Stimulated activated CD8-positive, alpha-beta memory T cell treated with anti-CD3 and anti-CD28 coated beads, Interleukin-2, amount 100 ng/mL, for 1 hour (primary cell): Measurements from ENCODE around the gene FOXC2.
A peak's percentile ranks its signal among the peaks of the same experiment; 100 is the strongest.
"Not testable (repeated sequence)": the region's sequence is repeated elsewhere in the genome, so short reads cannot be mapped to it uniquely, and the experiment has no call there.

ENCODE experiments used
- DNase-seq, 2 donors: peaks; one replicate each; pipeline ENCODE4 v3.0.0-alpha.2; 2020; ENCODE audit warnings: low read depth in 2 of 2

FOXC2 gene

DNA sequence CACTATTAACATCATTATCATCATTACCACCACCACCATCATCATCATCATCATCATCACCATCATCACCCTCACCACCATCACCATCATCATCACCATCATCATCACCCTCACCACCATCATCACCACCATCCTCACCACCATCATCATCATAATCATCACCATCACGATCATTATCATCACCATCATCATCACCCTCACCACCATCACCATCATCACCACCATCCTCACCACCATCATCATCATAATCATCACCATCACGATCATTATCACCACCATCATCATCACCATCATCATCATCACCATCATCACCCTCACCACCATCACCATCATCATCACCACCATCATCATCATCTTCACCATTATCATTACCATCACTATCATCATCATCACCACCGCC is 21.3 kb downstream of the FOXC2 start:
- not testable (repeated sequence) for DNase-seq

DNA sequence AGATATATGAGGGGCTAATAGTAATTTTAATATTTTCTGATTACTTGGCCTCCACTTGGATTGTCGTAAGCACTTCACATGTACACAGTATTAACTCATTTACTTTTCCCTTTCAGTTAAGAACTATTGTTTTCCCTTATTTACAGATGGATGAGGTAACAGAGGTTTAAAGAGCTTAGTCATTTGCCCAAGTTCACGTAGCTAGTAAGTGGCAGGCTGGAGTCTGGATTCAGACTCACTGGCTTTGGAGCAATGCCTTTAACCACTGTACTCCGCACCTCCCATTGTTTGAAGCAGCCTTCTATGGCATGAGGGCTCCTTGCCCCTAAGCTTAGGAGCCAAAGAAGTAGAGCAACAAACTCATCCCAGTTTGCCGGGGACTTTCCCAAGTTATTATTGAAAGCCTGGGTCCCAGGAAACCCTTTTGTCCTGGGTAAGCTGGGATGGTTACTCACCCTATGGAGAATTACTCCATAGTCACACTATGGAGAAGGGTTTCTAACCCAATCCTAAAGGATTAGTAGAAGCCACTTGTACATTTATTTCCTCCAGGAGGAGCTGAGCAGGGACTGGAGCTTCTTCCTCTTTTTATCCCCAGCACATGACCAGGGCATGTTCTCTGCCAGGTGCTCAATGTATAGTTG is 24.0 kb downstream of the FOXC2 start:
- no peak for DNase-seq

DNA sequence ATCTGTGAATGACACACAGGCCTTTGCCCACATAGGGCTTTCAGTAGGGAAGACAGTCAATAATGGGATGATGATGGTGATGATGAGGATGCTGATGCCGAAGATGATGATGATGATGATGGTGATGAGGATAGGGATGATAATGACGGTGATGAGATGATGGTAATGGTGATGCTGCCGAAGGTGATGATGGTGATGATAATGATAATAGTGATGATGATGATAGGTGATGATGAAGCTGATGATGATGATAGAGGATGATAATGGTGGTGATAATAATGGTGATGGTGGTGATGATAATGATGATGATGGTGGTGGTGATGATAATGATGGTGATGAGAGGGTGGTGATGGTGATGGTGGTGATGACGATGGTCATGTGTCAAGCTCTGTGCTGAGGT is 24.6 kb downstream of the FOXC2 start:
- no peak for DNase-seq

DNA sequence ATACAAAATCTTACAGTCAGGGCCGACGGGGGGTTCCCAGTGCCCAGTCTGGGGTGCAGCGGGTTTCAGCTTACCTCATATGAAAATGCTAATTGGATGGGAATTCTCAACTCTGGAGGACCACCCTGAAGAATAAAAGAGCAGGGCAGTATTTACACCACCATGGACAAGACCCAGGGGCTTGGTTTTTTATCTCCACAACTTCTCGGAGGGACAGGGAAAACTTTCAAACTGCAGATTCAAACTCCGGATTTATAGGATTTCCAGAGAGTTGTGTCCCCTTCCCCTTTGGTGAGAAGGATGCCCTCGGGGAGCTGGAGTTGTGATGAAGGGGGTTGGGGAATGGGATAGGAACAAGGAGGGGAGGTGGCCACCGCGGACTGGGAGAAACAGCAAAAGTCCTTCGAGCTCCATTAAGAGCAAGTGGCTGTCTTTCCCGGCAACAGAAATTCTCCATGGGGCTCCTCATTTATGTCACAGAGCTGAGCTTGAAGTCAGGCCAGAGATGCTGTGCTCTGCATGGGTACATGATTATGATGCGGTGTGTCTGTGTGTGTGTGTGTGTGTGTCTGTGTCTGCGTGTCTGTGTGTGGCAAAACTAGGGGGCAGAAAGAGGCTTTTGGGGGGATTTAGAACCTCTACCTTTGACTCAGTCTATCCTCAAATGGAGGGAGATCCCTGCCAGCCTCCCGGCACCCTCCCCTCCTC is 27.4 kb downstream of the FOXC2 start:
- DNase-seq, result no peak

DNA sequence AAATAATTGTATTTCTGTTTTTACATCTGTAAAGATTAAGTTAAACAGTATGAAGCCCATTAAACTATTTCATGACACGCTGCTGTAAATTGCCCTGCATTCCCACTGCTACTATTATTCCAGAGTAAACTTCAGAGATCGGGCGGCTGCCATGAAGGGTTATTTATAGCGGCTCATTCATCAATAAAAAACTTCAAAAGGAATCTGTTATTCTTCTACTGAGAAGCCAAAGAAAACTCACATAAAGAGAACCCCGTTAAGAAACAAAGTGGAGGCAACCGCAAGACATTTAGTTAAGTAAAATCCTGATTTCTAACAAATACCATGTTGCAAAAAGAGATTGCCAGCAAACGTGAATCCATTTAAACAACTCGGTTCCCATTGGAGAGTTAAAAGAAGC is 28.1 kb downstream of the FOXC2 start:
- DNase-seq, result no peak

DNA sequence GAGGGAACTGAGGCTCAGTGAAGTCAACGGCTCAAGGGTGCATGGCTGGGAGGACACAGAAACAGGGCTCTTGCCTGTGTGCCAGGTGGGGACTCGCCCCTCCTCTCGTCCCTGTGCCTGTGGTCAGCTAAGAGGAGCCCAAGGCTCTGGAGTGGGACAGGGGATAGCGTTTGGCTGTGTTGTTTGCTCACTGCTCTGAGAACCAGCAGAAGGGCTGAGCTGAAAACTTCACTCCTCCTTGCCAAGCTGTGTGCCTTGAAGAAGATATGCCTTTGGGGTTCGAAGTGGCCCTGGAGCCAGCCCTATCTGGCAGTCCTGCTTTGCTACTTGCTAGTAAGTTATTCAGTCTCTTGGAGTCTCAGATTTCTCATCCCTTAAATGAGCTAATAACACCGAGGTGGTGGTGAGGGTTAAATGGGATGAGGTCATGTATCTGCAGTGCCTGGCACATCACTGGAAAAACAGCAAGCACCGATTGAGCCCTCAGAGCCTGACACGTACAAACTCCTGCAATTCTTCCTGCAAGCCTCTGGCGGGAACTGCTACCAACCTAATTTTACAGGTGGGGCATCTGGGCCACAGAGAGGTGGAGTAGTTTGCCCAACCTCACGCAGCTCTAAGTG is 29.5 kb downstream of the FOXC2 start:
- no peak for DNase-seq

DNA sequence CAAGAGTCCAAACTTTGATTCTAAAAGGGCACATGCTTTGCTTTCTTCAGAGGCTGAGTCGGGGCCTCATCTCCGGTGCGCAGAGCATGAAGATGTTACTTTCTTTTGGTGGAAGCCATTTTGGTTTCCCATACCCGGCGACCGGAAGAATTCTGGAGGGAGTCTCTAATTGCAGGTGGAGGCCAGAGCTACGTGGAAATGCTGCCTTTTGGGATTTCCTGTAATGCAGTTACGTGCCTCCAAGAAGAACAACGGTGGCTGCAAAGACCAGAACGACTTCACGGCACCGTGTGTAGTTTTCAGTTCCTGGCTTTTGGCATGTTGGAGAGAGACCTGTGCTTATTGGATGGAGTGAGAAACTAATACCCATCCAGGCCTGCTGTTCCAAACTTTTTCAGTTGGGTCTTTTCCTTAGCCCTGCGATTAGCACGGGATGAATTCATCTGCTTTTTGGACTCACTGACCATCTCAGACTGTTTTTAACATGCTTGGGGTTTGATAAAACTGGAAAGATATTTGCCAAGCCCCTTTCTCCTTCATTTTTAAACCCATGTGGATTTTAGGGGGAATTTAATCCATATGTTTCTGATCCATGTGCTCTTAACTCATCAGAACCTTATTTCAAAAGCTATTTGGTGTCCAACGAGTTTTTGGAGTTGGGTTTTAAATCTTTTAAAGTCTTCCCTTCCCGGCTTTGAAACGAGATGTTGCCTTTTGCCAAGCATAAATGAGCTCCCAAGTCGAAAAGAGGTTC is 30.7 kb downstream of the FOXC2 start:
- DNase-seq, result no peak

DNA sequence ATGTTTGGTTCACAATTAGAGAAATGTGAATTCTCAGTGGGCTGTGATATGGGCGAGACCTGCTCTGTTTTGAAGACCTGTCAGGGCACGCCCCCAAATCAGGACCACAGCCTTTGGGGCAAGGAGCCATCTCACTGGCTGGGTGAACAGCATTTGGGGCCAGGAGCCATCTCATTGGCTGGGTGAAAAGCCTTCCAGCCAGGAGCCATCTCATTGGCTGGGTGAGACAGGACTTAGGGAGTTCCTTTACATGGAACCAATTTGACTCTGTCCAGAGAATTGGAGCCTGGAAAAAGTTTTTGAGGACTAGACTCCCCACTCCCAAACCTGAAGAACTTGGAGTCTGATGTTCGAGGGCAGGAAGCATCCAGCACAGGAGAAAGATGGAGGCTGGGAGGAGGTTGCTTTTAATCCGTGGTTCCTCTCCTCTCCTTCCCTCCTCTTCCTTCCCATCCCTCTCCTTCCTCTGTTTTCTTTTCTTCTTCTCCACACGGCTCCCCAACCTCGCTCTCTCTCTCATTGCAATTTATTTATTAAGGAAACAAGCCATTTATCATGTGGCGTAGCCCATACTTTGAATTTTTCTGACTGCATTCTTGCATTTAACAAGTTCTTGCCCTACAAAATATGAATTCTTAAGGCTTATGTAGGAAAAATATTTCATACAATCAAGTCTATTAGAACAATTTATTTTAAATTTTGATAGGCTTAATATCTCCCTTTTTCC is 31.4 kb downstream of the FOXC2 start:
- no peak for DNase-seq

DNA sequence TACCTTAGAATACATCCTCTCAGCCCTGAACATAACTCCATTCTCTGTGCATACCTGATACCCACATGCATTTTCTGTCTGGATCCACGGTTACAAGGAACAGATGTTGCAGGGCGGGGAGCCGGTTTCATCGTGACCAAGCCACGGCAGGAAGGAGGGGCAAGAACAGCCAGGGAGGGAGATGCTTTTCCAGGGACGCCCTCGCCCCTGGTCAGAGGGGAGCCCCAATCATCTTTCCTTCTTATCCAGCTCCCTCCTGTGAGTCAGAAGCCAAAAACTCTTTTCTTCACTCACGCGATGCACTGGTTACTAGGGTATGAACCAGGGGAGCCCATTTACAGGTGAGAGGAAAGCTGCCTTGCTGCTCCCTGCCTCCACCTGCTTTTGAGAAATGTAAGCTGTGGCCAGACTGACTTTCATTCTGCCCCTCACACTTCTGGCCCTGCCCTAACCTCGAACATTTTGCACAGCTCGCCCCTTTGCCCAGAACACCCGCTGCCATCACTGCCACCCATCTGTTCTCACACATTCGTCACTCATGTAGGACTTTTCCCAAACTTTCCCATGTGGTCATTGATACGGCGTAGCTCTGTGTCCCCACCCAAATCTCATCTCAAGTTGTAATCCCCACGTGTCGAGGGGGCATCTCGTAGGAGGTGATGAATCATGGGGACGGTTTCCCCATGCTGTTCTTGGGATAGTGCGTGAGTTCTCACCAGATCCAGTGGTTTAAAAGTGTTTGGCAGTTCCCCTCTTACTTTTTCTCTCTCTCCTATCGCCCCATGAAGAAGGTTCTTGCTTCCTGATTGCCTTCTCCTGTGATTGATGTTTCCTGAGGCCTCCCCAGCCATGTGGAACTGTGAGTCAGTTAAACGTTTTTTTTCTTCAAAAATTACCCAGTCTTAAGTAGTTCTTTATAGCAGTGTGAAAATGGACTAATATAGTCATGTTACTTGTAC is 32.3 kb downstream of the FOXC2 start:
- no peak for DNase-seq

DNA sequence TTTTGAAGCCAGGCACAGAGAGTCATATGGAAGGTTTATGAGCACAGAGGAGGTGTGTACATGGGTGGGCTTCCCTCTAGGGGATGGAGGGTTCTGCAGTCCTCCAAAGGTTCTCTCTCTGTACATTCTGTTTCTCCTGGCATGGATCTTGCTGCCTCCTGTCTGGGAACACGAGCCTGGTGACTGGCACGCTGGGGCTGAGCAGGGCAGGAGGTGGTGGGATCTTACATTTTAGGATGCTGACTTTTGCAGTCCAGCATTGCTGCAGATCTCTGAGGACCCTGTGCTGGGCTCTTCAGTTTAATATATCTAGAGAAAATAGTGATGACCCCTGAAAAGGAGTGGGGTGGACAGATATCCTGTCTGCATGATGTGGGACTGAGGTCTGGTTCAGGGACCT is 34.7 kb downstream of the FOXC2 start:
- DNase-seq, result no peak

DNA sequence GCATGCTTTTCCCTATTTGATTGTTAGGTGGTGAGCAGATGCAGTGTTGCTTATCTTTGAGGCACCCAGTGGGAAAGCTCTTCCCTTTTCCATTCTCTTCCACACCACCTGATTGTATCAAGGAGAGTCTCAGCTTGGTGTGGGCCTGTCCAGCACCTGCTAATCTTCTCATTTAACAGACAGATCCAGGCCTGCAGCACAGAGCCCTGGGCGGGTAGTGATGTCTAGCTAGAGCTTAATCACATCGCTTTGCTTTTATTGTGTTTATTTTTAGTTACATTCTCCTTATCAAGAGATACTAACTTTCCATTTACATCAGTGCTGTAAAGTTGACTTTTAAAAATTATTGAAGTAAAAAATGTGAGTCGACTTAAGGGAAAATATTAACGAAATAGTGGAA is 35.9 kb downstream of the FOXC2 start:
- DNase-seq, result no peak

DNA sequence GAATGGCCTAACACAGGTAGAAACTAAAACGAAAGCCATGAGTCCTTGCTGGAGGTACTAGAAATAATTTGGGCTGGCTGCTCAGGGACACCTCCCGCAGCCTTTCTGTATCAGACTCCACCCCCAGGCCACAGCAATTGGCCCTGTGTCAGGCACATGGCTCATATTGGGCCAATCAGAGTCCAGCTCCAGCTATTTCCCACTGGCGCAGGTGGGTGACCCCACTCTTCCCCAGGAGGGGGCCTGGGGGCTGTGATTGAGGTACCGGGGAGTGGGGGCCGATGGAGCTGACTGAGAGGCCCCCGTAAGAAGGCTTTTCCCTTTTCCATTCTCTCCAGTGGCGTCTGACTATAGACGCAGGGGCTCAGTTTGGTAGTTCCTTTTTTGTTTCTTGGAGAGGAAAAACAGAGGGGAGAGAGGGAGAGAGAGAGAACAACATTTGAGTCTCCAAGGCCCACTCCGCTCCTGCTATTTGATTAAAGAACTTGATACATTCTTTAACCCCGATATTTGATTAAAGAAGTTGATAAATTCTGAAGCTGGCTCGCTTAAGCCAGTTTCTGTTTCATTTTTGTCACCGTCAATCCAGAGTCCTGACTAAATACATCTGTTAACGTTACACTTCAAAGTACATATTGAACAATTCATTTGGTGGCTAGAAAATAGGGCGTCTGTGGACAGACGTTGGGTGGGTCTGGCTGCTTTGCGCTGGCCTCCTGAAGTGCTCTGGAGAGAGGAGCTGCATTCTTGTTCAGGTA is 38.0 kb downstream of the FOXC2 start:
- peak in 1 of 2 donors; percentile 18 for DNase-seq

DNA sequence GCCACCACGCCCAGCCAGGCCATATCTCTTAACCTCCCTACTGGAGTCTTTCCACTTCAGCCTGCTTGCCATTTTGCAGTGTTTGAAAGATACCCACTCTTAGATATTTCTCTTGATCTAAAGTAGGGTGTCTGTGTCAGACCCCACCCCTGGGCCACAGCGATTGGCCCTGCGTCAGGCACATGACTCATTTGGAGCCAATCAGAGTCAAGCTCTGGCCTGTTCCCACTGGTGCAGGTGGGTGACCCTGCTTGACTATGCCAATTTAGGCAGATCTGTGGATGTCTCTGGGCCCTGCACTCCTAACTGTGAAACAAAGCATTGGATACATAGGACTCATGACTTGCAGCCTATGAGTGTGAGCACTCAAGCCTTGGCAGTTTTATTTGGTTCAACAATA is 39.3 kb downstream of the FOXC2 start:
- DNase-seq, result no peak

DNA sequence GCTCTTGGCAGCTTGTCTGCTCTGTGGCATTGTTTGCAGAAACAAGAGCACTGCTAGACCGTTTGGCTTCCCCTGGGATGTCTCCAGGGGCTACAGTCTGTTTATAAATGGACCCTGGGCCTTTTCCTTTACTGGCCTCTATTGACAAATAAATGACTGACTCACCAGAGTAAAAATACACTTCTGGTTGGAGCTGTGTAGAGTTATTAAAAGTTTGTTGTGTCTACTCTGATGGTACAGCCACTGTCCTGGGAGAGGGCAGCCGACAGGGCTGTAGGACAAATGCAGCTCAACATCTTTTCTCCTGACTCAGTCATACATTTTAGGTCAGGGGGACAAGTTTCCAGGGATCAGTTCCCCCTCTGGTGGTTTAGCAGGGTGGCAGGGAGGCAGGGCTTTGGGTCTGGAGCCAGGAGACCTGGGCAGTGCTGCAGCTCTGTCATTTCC is 41.7 kb downstream of the FOXC2 start:
- DNase-seq, result no peak

DNA sequence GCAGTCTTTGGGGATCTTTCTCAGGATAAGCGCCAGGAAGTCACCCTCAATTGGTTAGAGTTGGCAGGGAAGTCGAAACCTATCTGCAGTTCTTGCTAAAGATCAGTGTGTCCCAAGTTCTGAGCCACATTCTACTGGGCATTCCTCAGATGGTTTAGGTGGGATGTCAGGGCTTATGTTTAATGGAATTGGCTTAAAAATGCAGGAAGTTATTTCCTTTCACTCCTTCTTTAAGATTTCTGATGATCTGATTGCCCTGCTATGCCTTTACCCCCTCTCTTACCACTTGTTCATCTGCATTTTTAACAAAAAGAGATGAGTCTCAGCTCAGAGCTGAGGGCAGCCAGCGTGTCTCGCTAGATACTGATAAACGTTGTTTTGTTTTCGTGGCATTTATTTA is 42.5 kb downstream of the FOXC2 start:
- DNase-seq, result no peak

DNA sequence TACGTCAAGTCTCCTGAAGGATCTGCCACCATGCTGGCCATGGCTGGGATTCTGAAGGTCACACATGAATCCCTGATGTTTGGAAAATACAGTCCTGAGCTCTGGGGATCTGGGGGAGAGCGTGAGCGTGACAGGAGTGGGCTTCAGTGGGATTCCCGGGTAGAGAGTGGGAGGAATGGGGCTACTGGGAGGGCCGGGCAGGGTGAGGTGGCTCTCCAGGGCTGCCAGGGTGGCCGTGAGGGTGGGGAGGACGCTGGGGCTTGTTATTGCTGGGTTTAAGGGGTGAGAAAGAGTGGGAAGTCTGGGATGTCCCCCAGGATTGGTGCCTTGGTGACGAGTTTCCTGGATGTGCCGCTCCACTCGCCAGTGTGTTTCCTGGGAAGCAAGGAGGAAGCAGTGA is 43.0 kb downstream of the FOXC2 start:
- DNase-seq, result no peak

DNA sequence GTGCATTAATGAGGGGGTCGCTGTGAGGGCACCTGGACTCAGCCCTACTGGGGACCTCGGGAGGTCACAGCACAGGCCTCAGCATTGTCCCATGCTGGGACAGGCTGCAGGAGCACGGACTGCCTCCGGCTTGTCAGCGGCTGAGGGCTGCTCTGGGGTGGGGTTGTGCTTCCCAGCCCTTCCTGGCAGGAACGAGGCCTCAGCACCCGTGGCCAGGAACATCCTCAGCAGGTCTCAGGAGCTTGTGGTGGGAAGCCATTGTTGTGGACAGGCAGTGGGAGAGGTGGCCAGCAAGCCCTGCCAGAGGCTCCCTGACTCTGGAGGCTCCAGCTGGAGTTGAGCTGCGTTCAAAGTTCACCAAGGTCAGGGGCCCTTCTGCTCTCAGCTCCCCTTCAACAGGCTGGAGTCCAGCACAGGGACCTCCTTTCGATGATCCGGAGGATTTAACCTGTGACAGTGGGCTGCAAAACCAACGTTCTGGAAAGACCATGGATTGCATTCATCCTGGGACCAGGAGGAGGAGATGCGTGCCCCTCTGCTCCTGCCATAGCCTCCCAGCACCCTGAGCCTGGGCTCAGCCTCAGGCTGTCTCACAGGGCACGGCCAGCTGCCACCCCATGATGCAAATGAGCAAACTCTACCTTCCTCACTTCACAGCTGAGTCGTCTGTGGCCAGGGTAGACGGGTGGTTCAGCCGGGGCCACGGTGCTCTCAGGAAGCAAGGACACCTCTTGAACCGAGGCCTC is 44.3 kb downstream of the FOXC2 start:
- DNase-seq, result no peak

DNA sequence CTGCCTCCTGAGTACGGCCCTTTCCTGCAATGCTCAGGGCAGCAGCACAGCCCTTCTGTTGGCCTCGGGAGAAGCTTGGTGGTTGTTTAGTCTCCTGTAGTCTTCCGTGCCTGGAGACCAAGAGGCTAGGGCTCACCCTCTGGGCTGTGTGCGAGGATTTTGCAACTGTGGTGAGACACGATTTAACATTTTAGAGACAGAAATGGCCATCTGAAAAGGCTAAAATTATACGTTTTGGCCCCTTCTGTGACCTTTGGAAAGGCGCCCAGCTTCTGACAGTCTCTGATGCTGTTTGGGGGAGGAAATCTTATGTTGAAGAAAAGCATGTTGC is 44.9 kb downstream of the FOXC2 start:
- no peak for DNase-seq

DNA sequence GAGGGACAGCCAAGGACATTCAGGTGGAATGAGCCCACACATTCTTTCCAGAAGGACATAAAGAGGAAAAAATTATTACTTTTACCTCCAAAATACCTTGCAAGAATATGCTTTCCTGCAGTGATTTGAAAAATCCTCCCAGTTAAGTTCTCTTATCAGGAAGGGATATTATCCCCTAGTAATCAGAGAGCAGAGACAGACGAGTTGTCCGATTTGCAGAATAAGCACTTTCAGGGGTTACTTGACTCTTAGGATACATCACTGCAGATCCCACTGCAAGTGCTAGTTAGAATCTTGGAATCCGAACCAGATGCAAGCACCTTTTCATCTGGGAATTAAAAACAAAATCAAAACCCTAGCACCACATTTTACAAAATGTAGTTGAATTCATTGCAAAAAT is 45.3 kb downstream of the FOXC2 start:
- no peak for DNase-seq
